Vagina (tissue), 2 donors: ENCODE measurements around the gene SLC8A2. TPM values are rescaled to one million over a fixed set of nuclear protein-coding genes. Genes with fewer than 3 reads are reported as not detected.

Source experiments
- DNase-seq, 2 donors: peaks; one replicate each; pipeline ENCODE4 v3.0.0-alpha.2; 2017; ENCODE audit errors: extremely low spot score in 2 of 2
- H3K27ac ChIP-seq: fragments of 200-600 bp; sonication (generic); one replicate; pipeline ENCODE4 v1.5.1; 2019
- H3K27me3 ChIP-seq: fragments of 200-600 bp; sonication (generic); one replicate; pipeline ENCODE4 v1.5.1; 2019
- H3K36me3 ChIP-seq, 2 donors: fragments of 200-600 bp; sonication (generic); one replicate each; pipeline ENCODE4 v1.5.1; 2017 to 2019
- H3K4me1 ChIP-seq: fragments of 200-600 bp; sonication (generic); one replicate; pipeline ENCODE4 v1.5.1; 2019
- H3K4me3 ChIP-seq, 2 donors: fragments of 200-600 bp; sonication (generic); 1 replicate in 1 of 2; 2 replicates in 1 of 2; pipeline ENCODE4 v1.5.1; 2016 to 2019
- H3K9me3 ChIP-seq: fragments of 200-600 bp; sonication (generic); one replicate; pipeline ENCODE4 v1.5.1; 2019
- CTCF ChIP-seq, 3 experiments: fragments of 450-650 bp in 2 of 3; fragments of 200-600 bp in 1 of 3; sonication (generic) in 1 of 3; IDR thresholded peaks; one replicate each; pipeline ENCODE4 v1.5.1; 2017 to 2019; ENCODE audit warnings: antibody characterized with exemption in 3 of 3, mild to moderate bottlenecking in 2 of 3, moderate library complexity in 2 of 3
- POLR2A ChIP-seq, 2 donors: fragments of 450-650 bp; IDR thresholded peaks; one replicate each; pipeline ENCODE4 v1.6.1; 2017; ENCODE audit warnings: antibody characterized with exemption in 2 of 2, mild to moderate bottlenecking in 2 of 2, moderate library complexity in 2 of 2
- POLR2AphosphoS5 ChIP-seq, 2 donors: sonication (generic); formaldehyde crosslinking; IDR thresholded peaks; one replicate each; pipeline ENCODE4 v1.9.0; 2017; ENCODE audit warnings: antibody characterized with exemption in 2 of 2, mild to moderate bottlenecking in 2 of 2, low read depth in 1 of 2; ENCODE audit not compliant: insufficient read depth in 1 of 2
- intact Hi-C: fragments of 100-400 bp; cut with DNase I; formaldehyde crosslinking; loops from one replicate; pipeline ENCODE4 v1.15.1; 2023
- total RNA-seq: library from RNA; depleted of rRNA; stranded (reverse); fragments of >200 nt; gene quantifications from one replicate; pipeline ENCODE4 v1.2.3, GENCODE V29; 2016

Gene SLC8A2
- total RNA-seq, 1 donor from 2014 or later: 0.49 TPM

- Histone ChIP-seq H3K36me3 (no peaks in the 10 kb centered on the region), H3K27ac (no peak overlapping the region), H3K4me1 (peaks cover 19% of the 10 kb centered on the region), H3K9me3 (no peaks in the 10 kb centered on the region), H3K4me3 (peak overlapping the region; percentile 55 to 61), H3K27me3 (peaks cover 8% of the 10 kb centered on the region)
- intact Hi-C loops: no loop called here
- no peak for DNase-seq
- TF ChIP-seq POLR2A (IDR thresholded peaks at IDR 0.05) (no peak), POLR2AphosphoS5 (IDR thresholded peaks at IDR 0.05; ENCODE audit: insufficient read depth in 1 of 2, low read depth in 1 of 2) (no peak), CTCF (IDR thresholded peaks at IDR 0.05) (no peak)
These were observed 53.7 kb downstream of the SLC8A2 start for GRCh38 chr19:47417746-47418691.

- Histone ChIP-seq H3K27ac (no peak overlapping the region), H3K4me3 (no peak overlapping the region), H3K27me3 (peaks cover 4% of the 10 kb centered on the region), H3K4me1 (peaks cover 19% of the 10 kb centered on the region), H3K36me3 (no peaks in the 10 kb centered on the region), H3K9me3 (no peaks in the 10 kb centered on the region)
- no peak for DNase-seq
- TF ChIP-seq CTCF (IDR thresholded peaks at IDR 0.05) (no peak), POLR2A (IDR thresholded peaks at IDR 0.05) (no peak), POLR2AphosphoS5 (IDR thresholded peaks at IDR 0.05; ENCODE audit: insufficient read depth in 1 of 2, low read depth in 1 of 2) (no peak)
- intact Hi-C loops: no loop called here
These were observed 54.5 kb downstream of the SLC8A2 start for GRCh38 chr19:47417107-47417745.

DNA sequence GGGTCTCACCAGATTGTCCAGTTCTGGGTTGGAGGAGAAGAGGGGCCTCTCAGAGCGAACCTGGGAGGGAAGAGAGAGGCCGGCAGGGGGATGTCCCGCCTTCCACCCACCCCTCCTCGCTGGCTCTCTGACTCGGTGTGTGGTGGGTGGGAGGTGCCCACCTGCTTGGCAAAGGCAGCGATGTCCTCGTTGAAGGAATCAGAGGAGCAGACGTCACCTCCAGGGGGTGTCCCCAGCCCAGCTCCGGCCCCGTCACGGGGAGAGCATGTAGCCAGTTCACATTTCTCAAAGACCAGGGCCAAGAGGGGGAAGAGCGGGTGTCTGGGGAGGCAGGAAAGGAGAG is 55.1 kb downstream of the SLC8A2 start:
- intact Hi-C loops: no loop called here
- TF ChIP-seq POLR2A (IDR thresholded peaks at IDR 0.05) (no peak), POLR2AphosphoS5 (IDR thresholded peaks at IDR 0.05; ENCODE audit: insufficient read depth in 1 of 2, low read depth in 1 of 2) (no peak), CTCF (IDR thresholded peaks at IDR 0.05) (no peak)

GRCh38 chr19:47415953-47416642 is 55.6 kb downstream of the SLC8A2 start:
- no peaks in the 10 kb centered on the region for H3K9me3 ChIP-seq
- TF ChIP-seq POLR2AphosphoS5 (IDR thresholded peaks at IDR 0.05; ENCODE audit: insufficient read depth in 1 of 2, low read depth in 1 of 2): no peak
- TF ChIP-seq CTCF (IDR thresholded peaks at IDR 0.05): no peak
- TF ChIP-seq POLR2A (IDR thresholded peaks at IDR 0.05): no peak
- H3K4me3 ChIP-seq: no peak overlapping the region
- peaks cover 19% of the 10 kb centered on the region for H3K4me1 ChIP-seq
- no peak for DNase-seq
- H3K36me3 ChIP-seq: no peaks in the 10 kb centered on the region
- intact Hi-C loops: no loop called here
- H3K27ac ChIP-seq: no peak overlapping the region
- no peaks in the 10 kb centered on the region for H3K27me3 ChIP-seq

More for the DNA sequence above, 55.1 kb downstream of the SLC8A2 start:
- no peak overlapping the region for H3K27ac ChIP-seq
- DNase-seq: no peak
- H3K4me3 ChIP-seq: no peak overlapping the region
- no peaks in the 10 kb centered on the region for H3K27me3 ChIP-seq
- H3K9me3 ChIP-seq: no peaks in the 10 kb centered on the region
- no peaks in the 10 kb centered on the region for H3K36me3 ChIP-seq
- H3K4me1 ChIP-seq: peaks cover 19% of the 10 kb centered on the region
